Fibroblast of upper back skin (primary cell): ENCODE results near the gene POC1A.
A peak's percentile ranks its signal among the peaks of the same experiment; 100 is the strongest.
"Not testable (repeated sequence)": the region's sequence is repeated elsewhere in the genome, so short reads cannot be mapped to it uniquely, and the experiment has no call there.

Experiments used
- DNase-seq: peaks from one replicate; pipeline ENCODE4 v3.0.0-alpha.2; 2013

The POC1A gene

DNA sequence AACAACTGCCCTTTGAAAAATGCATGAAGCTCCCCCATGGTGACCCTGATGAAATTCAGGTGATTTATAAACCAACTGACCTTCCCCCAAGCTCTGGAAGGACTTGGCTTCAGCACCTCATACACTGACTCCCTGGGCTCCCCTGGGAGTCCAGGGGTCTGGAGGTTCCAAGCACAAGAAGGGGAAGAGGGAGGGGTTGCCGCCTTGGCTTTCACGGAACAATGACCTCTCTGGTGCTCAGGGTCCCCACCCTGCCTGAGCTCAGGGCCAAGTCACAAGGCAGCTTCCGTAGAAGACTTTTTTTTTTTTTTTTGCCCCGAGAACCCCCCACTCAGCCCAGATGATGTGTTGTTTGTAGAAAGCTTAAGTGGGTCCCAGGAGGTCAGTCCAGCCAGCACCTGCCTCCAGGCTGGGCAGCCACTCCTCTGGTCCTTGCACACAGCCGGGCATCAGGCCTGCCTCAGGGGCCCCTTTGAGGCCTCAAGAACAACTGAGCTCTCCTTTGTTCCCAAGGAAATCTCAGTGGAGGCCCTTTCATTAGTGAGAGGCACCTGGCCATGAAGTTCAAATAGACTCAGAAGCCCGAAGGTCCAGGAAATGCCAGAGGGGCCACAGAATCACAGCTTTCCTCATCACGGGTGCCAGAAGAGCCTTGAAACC lies 29.7 kb upstream of the POC1A start:
- no peak for DNase-seq

GRCh38 chr3:52182691-52183090 lies 28.5 kb upstream of the POC1A start:
- no peak for DNase-seq

- DNase-seq, result no peak
Observed at GRCh38 chr3:52182196-52182595, 28.0 kb upstream of the POC1A start.

DNA sequence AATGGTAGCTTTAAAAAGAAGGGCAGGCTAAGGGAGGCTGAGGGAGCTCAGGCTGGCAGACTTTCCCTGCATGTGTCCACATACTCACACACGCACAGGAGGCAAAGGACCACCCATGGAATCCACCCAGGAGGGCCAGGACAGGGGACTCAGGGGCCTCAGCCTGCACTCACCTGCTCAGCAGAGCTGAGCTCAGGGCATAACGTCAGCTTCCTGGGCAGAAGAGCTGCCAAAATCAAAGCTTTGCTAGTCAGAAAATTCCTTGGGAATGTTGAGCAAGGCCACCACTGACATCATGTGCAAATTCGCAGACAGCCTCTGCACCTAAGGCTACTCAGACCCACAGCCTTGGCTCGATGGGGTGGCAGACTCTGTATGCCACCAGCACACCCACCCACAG lies 27.3 kb upstream of the POC1A start:
- DNase-seq, result peak; percentile 40

DNA sequence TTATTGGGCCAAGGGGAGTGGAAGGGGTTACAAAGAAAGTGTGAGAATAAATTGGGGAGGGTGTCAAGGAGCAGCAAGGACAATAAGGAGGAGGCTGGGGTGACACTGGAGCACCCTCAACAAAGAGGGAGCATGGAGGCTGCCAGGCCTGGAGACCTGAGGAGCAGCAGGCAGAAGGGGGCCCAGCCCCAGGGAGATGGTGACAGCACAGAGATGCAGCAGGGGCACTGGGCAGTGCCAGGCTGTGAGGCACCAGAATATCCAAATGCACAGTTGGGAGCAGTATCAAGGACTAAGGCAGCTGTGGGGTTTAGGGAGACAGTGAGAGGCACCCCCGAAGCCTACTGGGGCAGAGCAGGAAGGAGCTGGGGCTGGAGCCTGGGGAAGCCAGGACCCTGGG lies 24.3 kb upstream of the POC1A start:
- DNase-seq, result no peak

DNA sequence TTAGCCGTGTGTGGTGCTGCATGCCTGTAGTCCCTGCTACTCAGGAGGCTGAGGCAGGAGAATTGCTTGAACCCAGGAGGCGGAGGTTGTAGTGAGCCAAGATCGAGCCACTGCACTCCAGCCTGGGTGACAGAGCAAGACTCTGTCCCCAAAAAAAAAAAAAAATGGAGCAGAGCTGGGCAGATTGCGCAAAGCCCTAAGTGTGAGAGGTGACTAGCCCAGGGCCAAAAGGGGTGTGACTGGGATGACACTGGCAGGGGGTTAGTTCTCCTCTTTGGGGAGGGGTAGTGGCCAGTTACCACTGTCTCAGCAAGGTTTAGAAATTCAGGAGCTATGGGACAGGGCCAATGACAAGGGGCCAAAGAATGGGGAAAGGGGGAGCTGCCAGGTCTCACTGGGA lies 23.9 kb upstream of the POC1A start:
- DNase-seq, result not testable (repeated sequence)

DNA sequence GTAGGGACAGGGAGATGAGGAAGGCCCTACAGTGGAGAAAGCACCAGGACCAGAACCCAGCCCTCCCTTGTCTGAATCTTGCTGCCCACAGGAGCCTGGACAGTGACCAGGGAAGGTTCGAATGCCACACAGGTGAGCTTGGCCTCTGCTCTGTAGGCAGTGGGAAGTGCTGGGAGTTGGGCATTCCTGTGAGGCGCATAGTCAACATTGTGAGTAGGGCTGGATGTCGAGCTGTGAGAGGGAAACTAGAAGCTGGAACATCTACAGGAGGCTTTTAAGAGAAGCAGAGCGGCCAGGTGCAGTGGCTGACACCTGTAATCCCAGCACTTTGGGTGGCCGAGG lies 23.4 kb upstream of the POC1A start:
- no peak for DNase-seq

- no peak for DNase-seq
Observed at GRCh38 chr3:52176951-52177700, 22.9 kb upstream of the POC1A start.

DNA sequence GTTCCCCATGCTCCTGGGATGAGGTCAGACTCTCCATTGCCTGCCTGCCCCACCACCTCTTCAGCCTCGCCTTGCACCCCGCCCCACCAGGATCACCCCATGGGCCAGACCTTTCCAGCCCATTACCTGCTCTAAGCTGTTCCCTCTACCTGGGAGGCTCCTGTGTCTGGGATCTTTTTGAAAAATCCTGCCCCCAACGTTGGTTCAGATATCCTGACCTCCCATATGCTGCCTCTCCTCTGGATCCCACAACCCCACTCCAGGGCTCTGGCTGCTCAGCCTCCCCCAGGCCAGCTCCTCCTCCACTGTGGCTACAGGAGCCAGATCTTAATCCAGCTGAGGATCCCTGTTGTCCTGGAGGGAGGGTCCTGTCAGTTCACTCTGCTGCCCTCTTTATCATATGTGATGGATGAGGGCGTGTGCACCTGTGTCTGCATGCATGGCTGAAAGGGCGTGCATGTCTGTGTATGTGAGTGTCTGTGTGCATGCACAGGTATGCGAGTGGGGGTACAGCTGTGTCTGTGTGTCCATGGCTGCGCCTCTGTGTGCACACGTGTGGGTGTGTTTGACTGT lies 22.0 kb upstream of the POC1A start:
- no peak for DNase-seq

DNA sequence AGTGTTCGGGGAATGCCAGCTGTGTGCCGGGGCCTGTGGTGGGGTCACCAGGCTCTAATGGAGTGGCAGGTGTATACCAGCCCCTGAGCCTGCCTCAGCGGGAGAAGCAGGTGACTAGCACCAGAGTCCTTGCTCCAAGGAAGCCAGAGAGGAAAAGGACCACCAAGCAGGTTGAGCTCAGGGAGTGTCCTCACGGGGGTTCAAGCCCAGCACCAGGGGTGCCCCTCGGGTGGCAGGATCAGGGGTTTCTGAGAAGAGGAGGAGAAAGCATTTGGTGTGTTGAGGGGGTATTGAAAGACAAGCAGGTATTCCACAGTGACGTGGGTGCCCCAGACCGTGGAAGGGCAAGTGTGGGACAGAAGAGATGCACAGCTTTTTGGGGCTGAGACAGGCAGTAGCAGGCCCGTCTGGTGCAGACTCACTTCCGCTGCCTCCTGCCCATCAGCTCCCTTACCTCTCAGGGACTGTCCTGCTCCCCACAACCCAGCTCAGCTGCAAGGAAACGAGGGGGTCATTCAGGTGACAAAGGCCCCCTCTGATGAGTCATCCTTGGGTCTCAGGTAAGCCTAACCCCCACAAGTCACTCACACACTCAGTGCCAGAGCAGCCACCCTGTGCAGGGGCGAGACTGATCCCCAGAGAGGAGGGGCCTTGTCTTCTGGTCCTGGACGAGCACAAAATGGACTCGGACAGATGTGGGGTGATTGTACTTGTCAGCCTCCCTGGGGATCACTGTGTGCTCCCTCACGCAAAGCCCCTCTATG lies 21.4 kb upstream of the POC1A start:
- no peak for DNase-seq

GRCh38 chr3:52174896-52175295 lies 20.7 kb upstream of the POC1A start:
- no peak for DNase-seq

GRCh38 chr3:52173101-52173500 lies 18.9 kb upstream of the POC1A start:
- DNase-seq, result no peak

DNA sequence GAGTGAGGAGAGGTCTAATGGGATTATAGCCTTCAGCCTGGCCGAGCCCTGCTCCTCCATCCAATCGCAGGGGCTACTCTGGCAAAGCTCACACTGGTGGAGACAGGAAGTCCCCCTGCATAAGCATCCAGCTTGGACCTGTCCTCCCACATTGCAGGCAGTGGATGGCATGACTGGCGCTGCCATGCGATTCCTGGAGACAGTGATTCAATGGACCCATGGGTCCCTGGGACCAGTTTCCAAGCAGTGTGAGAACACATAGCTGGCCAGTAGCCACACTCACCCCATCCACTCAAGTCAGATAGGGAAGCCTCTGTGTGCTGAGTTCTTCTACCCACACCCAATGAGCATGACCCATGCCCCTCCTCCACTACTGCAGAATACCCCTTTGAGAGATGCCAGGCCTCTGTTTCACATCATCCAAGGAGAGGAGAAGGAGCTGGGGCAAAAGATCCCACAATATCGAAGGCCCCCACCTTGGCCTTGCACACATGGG lies 18.1 kb upstream of the POC1A start:
- no peak for DNase-seq

- DNase-seq, result peak; percentile 15
Observed at GRCh38 chr3:52171514-52172261, 17.5 kb upstream of the POC1A start.

DNA sequence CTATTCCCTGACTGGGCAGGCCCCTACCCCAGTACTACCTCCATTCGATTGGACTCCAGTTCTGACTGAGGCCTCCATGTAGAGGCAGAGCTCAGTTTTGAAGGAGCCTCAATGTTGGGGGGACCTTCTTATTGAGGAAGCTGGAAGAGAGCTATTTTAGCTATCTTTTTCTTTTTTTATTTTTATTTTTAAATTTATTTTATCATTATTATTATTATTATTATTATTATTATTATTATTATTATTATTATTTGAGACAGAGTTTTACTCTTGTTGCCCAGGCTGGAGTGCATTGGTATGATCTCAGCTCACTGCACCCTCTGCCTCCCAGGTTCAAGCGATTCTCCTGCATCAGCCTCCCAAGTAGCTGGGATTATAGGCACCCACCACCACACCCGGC lies 16.0 kb upstream of the POC1A start:
- DNase-seq, result not testable (repeated sequence)

- no peak for DNase-seq
Observed at GRCh38 chr3:52167240-52167639, 13.0 kb upstream of the POC1A start.

DNA sequence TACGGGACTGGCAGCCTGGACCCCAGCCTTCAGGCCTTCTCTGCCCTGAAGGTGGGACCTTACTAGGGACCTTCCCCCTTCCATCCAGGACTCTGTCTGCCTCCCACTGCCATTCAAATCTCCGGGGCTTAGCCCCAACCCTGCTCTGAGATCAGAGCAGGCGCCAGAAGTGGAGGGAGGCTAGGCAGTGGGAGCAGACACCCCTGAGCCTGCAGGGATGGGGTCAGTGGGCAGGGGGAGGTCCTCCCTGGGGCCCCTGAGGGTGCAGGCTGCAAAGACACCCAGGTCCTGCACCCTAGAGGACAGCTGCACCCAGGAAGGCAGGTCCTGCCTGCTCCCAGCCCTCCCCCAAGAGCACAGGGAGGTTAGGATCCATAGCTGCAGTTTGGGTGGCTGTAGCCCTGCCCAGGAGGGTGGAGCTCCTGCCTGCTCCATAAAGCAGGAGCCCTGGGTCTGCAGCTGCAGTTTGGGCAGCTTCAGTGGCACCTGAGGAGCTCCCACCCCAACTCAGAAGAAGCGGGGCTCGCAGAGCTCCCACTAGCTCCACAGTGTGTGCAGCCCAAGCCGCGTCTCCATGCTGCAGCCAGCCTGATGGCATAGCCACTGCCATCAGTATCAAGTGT lies 8.1 kb upstream of the POC1A start:
- no peak for DNase-seq

DNA sequence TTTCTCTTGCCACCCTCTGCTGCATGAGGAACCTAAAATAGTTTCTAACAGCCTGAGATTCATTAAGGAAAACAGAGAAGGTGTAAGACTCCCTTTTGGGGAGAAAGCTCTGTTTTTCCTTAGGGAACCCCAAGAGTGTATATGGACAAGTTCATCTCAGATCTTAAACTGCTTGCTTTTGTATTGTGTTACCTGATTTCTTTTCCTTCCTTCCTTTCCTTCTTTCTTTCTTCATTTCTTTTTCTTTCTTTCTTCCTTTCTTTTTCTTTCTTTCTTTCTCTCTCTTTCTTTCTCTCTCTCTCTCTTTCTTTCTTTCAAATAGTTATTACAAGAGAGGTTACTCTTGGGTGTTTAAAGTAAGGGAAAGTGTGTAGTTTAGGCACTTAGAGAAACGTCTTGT lies 5.3 kb upstream of the POC1A start:
- DNase-seq, result no peak

DNA sequence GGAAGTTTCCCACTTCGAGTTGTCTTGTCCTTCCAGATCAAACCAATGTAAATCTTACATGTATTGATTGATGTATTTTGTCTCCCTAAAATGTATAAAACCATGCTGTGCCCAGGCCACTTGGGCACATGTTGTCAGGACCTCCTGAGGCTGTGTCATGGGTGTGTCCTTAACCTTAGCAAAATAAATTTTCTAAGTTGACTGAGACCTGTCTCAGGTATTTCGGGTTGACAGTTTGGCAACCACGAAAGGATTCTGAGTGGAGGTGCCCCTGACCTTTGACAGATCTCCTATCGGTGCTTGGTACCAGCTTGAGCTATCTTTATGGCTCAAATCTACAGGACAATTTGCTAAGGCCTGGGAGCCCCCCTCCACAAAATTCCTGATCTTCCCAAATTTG lies 1.7 kb upstream of the POC1A start:
- no peak for DNase-seq

- DNase-seq, result peak; percentile 9
Observed at GRCh38 chr3:52153389-52154096, 680 bp downstream of the POC1A start.

- not testable (repeated sequence) for DNase-seq
Observed at GRCh38 chr3:52151991-52152390, 2.2 kb downstream of the POC1A start.

GRCh38 chr3:52150860-52151259 lies 3.4 kb downstream of the POC1A start:
- DNase-seq, result no peak
